SW 1271 (cell line): ENCODE measurements around the gene MPZ.
"Not testable (repeated sequence)": the region's sequence is repeated elsewhere in the genome, so short reads cannot be mapped to it uniquely, and the experiment has no call there.

Experiments
- DNase-seq, 2 experiments: peaks; one replicate each; lab custom pipeline; 2025; lab: John Stamatoyannopoulos, UW

The MPZ gene

GRCh38 chr1:161309868-161310267 lies at the start of gene MPZ:
Gene MPZ, minus strand, starts transcription at chr1:161309968. Its CDS starts 63 bp downstream, at chr1:161309905.
- DNase-seq: no peak

- DNase-seq: no peak
These were observed 49.5 kb upstream of the MPZ start for GRCh38 chr1:161359291-161359690.

- DNase-seq: no peak
These were observed 47.3 kb upstream of the MPZ start for GRCh38 chr1:161357073-161357472.

GRCh38 chr1:161351482-161351881 lies 41.7 kb upstream of the MPZ start:
- no peak for DNase-seq

GRCh38 chr1:161350671-161351070 lies 40.9 kb upstream of the MPZ start:
- no peak for DNase-seq

- no peak for DNase-seq
These were observed 33.1 kb upstream of the MPZ start for GRCh38 chr1:161342821-161343220.

GRCh38 chr1:161342177-161342576 lies 32.4 kb upstream of the MPZ start:
- no peak for DNase-seq

GRCh38 chr1:161335796-161336195 lies 26.0 kb upstream of the MPZ start:
- no peak for DNase-seq

- no peak for DNase-seq
These were observed 23.4 kb upstream of the MPZ start for GRCh38 chr1:161333166-161333565.

GRCh38 chr1:161330346-161330745 lies 20.6 kb upstream of the MPZ start:
- no peak for DNase-seq

- no peak for DNase-seq
These were observed 14.3 kb upstream of the MPZ start for GRCh38 chr1:161324020-161324419.

GRCh38 chr1:161315841-161316674 lies 6.3 kb upstream of the MPZ start:
- not testable (repeated sequence) for DNase-seq

- peak; percentile 16 to 67 for DNase-seq
These were observed 4.6 kb upstream of the MPZ start, which contains the start of gene SDHC for GRCh38 chr1:161314201-161314981. Gene SDHC, plus strand, starts transcription at chr1:161314381. Its CDS starts 25 bp downstream, at chr1:161314406.

GRCh38 chr1:161313554-161314200 lies 3.9 kb upstream of the MPZ start:
- DNase-seq: no peak

GRCh38 chr1:161311595-161312181 lies 1.9 kb upstream of the MPZ start:
- no peak for DNase-seq

GRCh38 chr1:161307892-161308638 lies 1.7 kb downstream of the MPZ start:
- DNase-seq: no peak

- no peak for DNase-seq
These were observed 2.5 kb downstream of the MPZ start for GRCh38 chr1:161307230-161307768.

- DNase-seq: no peak
These were observed 3.8 kb downstream of the MPZ start for GRCh38 chr1:161305867-161306519.

GRCh38 chr1:161304927-161305866 lies 4.6 kb downstream of the MPZ start:
- no peak for DNase-seq
